Hepatocyte (in vitro differentiated cells): ENCODE data around the gene GNPTAB.

ENCODE experiments used
- CTCF ChIP-seq: fragments of 200-600 bp; sonication (generic); IDR thresholded peaks from 2 replicates; pipeline ENCODE4 v1.5.1; 2016; ENCODE audit warnings: antibody characterized with exemption, mild to moderate bottlenecking; ENCODE audit not compliant: poor library complexity
- EZH2 ChIP-seq: fragments of 200-600 bp; sonication (generic); IDR thresholded peaks from 2 replicates; pipeline ENCODE4 v1.6.1; 2016; ENCODE audit warnings: antibody characterized with exemption, mild to moderate bottlenecking, borderline replicate concordance
- EZH2phosphoT487 ChIP-seq: fragments of 200-600 bp; sonication (generic); IDR thresholded peaks from one replicate; pipeline ENCODE4 v1.6.1; 2018; ENCODE audit warnings: antibody characterized with exemption, mild to moderate bottlenecking, low read depth, moderate library complexity; ENCODE audit not compliant: unreplicated experiment, severe bottlenecking

- TF ChIP-seq CTCF (no peak), EZH2phosphoT487 (no peak), EZH2 (no peak)
Measured at GRCh38 chr12:101841069-101841468, 10.3 kb upstream of the GNPTAB start.
